IPS DF 4.7 (cell line): Measurements from ENCODE around the gene HDAC4.

Experiments
- DNase-seq: peaks from one replicate; pipeline ENCODE4 v3.0.0-alpha.2; 2013; ENCODE audit warnings: low spot score; ENCODE audit errors: extremely low read depth

Gene HDAC4

GRCh38 chr2:239129147-239129920 lies 271.5 kb downstream of the HDAC4 start:
- DNase-seq: no peak

DNA sequence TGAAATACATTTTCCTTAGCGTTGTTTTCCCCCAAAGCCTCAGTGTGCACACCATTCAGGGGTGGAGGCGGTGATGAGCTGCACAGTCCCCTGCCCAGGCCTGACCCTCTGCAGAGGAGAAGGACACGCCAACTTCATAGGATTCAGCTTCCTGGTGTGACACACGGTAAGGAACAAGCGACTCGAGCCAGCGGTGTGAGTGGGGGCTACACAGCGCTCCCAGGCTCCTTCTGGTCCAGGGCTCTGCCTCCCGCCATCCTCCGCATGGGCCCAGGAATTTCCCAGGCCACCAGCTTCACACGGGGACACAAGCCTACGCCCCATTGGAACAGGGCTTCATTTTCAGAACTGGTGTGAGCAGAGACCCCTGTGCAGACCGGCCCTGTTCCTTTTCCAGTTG lies 272.1 kb downstream of the HDAC4 start:
- DNase-seq: no peak

GRCh38 chr2:239127513-239127912 lies 273.3 kb downstream of the HDAC4 start:
- DNase-seq: no peak

GRCh38 chr2:239125726-239126675 lies 274.8 kb downstream of the HDAC4 start:
- DNase-seq: no peak

GRCh38 chr2:239124152-239124899 lies 276.5 kb downstream of the HDAC4 start:
- no peak for DNase-seq

GRCh38 chr2:239122421-239123110 lies 278.3 kb downstream of the HDAC4 start:
- no peak for DNase-seq

- DNase-seq: no peak
These were observed 279.2 kb downstream of the HDAC4 start for GRCh38 chr2:239121600-239122012.

DNA sequence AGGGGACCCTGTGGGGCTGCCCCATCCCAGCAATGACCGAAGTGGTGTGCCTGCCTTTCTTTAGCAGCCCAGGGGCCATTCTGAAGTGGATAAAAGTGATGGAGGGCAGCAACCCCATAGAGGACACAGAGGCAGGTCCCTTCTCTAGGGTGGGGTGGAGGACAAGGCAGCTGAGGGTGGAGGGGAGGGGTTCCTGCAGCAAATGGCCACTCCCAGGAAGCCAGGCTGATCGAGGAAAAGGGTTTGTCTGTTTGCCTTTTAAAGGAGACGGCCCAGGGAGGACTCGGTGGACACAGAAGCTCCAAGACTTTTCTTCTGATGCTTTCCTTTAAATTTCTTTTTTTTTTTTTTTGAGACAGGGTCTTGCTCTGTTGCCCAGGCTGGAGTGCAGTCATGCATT lies 280.2 kb downstream of the HDAC4 start:
- no peak for DNase-seq

GRCh38 chr2:239119346-239120126 lies 281.3 kb downstream of the HDAC4 start:
- no peak for DNase-seq

DNA sequence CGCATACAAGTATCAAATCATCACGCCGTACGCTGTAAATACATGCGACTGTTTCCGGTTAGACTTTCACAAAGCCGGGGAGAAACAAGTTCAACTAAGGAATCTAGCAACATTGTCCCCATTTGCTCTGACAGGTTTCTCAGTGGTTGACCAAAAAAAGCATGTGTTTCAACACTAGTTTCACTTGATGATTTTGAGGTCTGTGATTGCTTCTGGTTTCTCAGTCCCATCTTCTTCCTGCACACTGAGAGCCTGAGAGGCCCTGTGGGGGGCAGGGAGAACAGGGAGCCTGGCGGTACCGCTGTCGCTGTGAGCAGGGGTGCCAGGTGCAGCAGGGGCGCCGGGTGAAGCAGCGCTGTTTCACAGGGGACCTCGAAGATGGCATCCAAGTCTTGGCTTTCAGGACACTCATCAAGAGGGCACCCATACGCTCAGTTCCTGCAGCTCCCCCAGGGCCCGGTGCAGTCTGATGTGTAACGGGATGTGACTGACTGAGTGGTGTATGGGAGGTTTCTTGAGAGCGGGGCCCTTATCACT lies 282.1 kb downstream of the HDAC4 start:
- DNase-seq: no peak

GRCh38 chr2:239118264-239118663 lies 282.6 kb downstream of the HDAC4 start:
- DNase-seq: no peak

GRCh38 chr2:239117831-239118230 lies 283.0 kb downstream of the HDAC4 start:
- no peak for DNase-seq

GRCh38 chr2:239116456-239117246 lies 284.2 kb downstream of the HDAC4 start:
- DNase-seq: no peak

DNA sequence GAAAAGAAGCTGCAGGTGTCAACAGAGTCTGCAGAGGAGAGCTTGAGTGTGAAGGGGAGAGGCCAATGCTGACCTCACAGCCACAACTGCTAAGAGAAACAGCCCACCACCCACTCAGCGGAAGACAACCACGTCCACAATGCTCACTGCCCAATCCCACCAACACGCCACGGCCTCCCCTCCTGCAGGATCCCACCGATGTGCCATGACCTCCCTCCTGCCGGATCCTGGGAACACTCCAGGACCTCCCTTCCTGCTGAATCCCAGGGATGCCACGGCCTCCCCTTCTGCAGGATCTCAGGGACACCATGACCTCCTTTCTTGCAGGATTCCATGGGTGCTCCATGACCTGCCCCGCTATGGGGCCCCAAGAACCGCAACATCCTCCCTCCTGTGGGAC lies 285.2 kb downstream of the HDAC4 start:
- no peak for DNase-seq

DNA sequence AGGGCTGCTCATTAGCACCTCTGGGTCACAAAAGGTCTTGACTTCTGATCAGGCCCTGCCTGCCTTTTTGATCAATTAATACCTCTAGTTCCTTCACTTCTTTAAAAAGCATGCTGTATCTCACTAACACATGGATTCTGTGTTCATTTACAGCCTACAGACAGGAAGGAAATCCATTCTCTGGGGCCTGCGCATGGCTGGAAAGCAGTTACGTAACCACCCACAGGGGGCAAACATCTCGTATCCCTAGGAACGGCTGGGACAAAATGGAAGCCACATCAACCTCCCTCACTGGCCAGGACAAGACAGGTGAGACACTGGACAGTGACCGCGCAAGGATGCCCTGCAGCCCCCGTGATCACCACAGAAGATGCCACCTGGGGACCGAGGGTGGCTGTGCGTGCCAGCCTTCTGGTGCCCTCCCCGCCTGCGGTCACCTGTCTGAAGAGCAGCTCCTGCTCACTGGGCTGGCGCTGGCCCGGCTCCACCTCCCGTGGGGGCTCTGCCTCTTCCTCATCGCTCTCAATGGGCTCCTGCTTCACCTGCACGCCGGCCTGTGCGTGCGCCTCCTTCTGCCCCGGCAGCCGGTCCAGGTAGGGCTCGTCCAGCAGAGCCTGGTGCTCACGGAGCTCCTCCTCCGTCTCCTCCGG lies 286.1 kb downstream of the HDAC4 start:
- no peak for DNase-seq

- no peak for DNase-seq
These were observed 286.7 kb downstream of the HDAC4 start for GRCh38 chr2:239114119-239114581.

DNA sequence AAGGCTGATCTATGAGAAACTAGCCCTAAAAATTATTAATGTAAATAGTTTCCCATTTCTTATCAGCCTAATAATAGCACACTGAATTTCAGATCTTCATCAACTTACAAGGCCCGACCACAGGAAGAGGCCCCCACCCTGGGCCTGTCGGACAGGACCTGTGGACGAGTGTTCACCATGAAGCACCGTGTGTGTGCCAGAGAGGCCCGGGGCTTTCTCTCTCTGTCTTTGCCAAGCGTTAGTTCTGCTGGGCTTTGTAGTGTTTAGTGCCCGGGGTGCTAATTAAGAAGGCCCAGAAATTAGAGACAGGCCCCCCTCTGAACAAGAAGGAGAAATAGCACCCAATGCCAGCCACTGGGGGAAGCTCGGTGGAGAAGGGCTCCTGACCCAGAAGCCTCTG lies 287.2 kb downstream of the HDAC4 start:
- no peak for DNase-seq

GRCh38 chr2:239113171-239113570 lies 287.6 kb downstream of the HDAC4 start:
- DNase-seq: no peak
